ENCODE results near the gene KIF1B. TPM values are rescaled to one million over a fixed set of nuclear protein-coding genes. Genes with fewer than 3 reads are reported as not detected.

Gene KIF1B
- total RNA-seq, 4 donors from 2014 or later = 55.2 to 88.1 (median 67.0) TPM

- H3K4me3 ChIP-seq = no peak overlapping the region
- peaks cover 0 to 81% (median 2%) of the 10 kb centered on the region in 3 donors for H3K36me3 ChIP-seq
- H3K4me1 ChIP-seq = no peaks in the 10 kb centered on the region
- TF ChIP-seq CTCF (IDR thresholded peaks at IDR 0.05) (no peak), POLR2A (IDR thresholded peaks at IDR 0.05) (no peak)
- no peaks in the 10 kb centered on the region for H3K27me3 ChIP-seq
- H3K27ac ChIP-seq = no peak overlapping the region
- H3K9me3 ChIP-seq = no peaks in the 10 kb centered on the region
- no peak for DNase-seq
These were observed 70.3 kb downstream of the KIF1B start for GRCh38 chr1:10280439-10281350.

GRCh38 chr1:10283318-10283984 is 73.1 kb downstream of the KIF1B start:
- Histone ChIP-seq H3K4me1 (no peaks in the 10 kb centered on the region), H3K27ac (no peak overlapping the region), H3K4me3 (no peak overlapping the region), H3K27me3 (no peaks in the 10 kb centered on the region), H3K36me3 (peaks cover 0 to 69% (median 2%) of the 10 kb centered on the region in 3 donors), H3K9me3 (no peaks in the 10 kb centered on the region)
- DNase-seq = no peak
- no peak for TF ChIP-seq CTCF (IDR thresholded peaks at IDR 0.05)
- TF ChIP-seq POLR2A (IDR thresholded peaks at IDR 0.05) = no peak

- Histone ChIP-seq H3K4me1 (no peaks in the 10 kb centered on the region), H3K9me3 (no peaks in the 10 kb centered on the region), H3K27ac (peak overlapping the region in 1 of 4 donors; percentile 47), H3K36me3 (peaks cover 0 to 74% (median 2%) of the 10 kb centered on the region in 3 donors), H3K4me3 (no peak overlapping the region), H3K27me3 (no peaks in the 10 kb centered on the region)
- DNase-seq = no peak
- no peak for TF ChIP-seq POLR2A (IDR thresholded peaks at IDR 0.05)
- TF ChIP-seq CTCF (IDR thresholded peaks at IDR 0.05) = no peak
These were observed 75.9 kb downstream of the KIF1B start for GRCh38 chr1:10286244-10286643.

GRCh38 chr1:10287023-10287645 is 76.8 kb downstream of the KIF1B start:
- H3K36me3 ChIP-seq = peaks cover 0 to 78% (median 2%) of the 10 kb centered on the region in 3 donors
- H3K4me3 ChIP-seq = no peak overlapping the region
- no peak for DNase-seq
- peak overlapping the region in 1 of 4 donors; percentile 47 for H3K27ac ChIP-seq
- no peaks in the 10 kb centered on the region for H3K9me3 ChIP-seq
- H3K27me3 ChIP-seq = no peaks in the 10 kb centered on the region
- no peak for TF ChIP-seq CTCF (IDR thresholded peaks at IDR 0.05)
- TF ChIP-seq POLR2A (IDR thresholded peaks at IDR 0.05) = no peak
- H3K4me1 ChIP-seq = no peaks in the 10 kb centered on the region

- DNase-seq = no peak
- Histone ChIP-seq H3K4me1 (no peaks in the 10 kb centered on the region), H3K27ac (no peak overlapping the region), H3K27me3 (no peaks in the 10 kb centered on the region), H3K4me3 (no peak overlapping the region), H3K36me3 (peaks cover 0 to 77% (median 2%) of the 10 kb centered on the region in 3 donors), H3K9me3 (no peaks in the 10 kb centered on the region)
- TF ChIP-seq POLR2A (IDR thresholded peaks at IDR 0.05) = no peak
- TF ChIP-seq CTCF (IDR thresholded peaks at IDR 0.05) = no peak
These were observed 77.8 kb downstream of the KIF1B start for GRCh38 chr1:10288029-10288615.

All from Peyer's patch (tissue), 4 donors.